ENCODE results near the gene GRPEL1.

GRCh38 chr4:7070729-7071511 is 3.1 kb upstream of the GRPEL1 start:
- TF ChIP-seq CTCF (IDR thresholded peaks at IDR 0.05): peak in 1 of 3 donors; percentile 95
- TF ChIP-seq POLR2A (IDR thresholded peaks at IDR 0.05): no peak

Measured in lower leg skin (tissue), 3 donors.